ENCODE data around the gene AIF1L.
"Not testable (repeated sequence)": the region's sequence is repeated elsewhere in the genome, so short reads cannot be mapped to it uniquely, and the experiment has no call there.

The AIF1L gene

DNA sequence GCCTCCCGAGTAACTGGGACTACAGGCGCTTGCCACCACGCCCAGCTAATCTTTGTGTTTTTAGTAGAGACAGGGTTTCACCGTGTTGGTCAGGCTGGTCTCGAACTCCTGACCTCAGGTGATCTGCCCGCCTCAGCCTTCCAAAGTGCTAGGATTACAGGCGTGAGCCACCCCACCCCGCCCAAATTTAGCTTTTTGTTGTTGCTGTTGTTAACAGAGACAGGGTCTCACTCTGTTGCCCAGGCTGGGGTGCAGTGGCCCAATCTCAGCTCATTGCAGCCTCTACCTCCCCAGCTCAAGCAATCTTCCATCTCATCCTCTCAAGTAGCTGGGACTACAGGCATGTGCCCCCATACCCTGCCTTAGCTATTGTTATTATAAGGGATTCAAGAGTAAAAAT is 3.5 kb downstream of the AIF1L start:
- DNase-seq: not testable (repeated sequence)

DNA sequence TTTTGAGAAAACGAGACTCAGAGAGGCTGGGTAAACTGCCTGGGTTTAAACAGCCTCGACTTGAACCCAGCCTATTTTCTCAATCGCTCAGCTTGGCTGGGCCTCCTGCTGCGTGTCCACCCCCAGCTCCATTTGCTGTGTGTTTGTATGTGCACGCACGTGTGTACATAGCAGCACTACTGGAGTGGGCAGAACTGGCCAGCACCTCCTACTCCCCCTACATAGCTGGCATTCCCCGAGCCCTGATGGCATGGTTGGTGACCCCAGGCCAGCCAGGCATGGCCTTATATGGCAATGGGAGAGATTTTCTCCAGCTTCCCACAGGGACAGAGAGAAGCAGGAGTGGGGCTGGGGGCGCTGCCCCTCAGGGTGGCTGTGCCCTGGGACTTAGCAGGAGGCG is 4.1 kb downstream of the AIF1L start:
- no peak for DNase-seq

DNA sequence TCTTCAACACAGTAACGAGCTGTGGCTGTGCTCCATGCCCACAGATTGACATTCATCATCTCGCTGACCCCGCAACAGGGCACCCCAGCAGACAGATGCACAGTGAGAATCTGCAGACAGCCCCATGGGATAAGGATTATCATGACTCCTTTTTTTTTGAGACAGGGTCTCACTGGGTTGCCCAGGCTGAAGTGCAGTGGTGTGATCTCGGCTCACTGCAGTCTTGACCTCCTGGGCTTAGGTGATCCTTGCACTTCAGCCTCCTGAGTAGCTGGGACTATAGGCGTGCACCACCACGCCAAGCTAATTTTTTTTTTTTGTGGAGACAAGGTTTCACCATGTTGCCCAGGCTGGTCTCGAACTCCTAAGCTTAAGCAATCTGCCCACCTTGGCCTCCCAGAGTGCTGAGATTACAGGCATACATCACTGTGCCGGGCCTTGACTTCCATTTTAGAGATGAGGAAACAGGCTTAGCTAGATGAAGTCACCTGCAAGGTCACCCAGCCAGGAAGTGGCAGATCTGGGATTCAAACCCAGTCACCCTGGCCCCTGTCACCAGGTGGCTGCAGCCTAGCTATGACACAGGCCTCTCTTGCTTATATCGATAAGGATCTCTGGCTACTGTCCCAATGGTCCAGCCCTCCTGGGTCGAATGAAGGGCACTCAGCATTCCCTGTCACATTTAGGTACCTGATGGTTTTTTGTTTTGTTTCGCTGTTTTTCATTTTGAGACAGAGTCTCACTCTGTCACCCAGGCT is 5.1 kb downstream of the AIF1L start:
- no peak for DNase-seq

DNA sequence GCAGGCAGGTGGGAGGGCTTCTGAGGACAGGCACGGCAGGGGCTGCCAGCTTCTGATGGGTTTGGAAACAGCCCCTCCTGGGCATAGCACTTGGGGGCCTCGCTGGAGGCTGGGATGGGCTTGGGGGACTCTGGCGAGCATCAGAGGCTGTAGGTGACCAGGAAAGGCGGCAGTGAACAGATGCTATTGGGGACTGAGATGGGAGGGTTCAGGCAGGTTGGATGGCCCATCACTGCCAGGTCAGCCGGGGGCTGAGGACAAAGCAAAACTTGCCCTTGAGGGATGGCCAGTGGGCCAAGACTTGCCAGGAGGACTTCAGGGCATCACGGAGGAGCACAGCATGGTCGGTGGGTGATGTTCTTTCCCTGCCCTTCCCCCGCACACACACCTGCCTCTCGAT is 6.7 kb downstream of the AIF1L start:
- no peak for DNase-seq

DNA sequence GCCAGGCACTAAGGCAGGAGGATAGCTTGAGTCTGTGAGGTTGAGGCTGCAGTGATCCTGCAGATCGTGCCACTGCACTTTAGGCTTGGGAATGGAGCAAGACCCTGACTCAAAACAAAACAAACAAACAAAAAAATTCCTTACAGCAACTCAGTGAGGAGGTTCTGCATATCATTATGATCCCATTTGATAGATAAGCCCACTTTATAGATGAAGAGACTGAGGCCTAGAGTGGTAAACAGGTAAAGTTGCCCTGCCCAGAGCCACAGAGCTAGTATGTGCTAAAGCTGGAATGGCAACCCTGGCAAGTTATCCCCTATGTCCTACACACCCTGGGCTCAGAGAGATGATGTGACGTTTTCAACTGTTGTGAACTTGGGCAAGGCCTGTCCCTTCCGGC is 7.2 kb downstream of the AIF1L start:
- no peak for DNase-seq

DNA sequence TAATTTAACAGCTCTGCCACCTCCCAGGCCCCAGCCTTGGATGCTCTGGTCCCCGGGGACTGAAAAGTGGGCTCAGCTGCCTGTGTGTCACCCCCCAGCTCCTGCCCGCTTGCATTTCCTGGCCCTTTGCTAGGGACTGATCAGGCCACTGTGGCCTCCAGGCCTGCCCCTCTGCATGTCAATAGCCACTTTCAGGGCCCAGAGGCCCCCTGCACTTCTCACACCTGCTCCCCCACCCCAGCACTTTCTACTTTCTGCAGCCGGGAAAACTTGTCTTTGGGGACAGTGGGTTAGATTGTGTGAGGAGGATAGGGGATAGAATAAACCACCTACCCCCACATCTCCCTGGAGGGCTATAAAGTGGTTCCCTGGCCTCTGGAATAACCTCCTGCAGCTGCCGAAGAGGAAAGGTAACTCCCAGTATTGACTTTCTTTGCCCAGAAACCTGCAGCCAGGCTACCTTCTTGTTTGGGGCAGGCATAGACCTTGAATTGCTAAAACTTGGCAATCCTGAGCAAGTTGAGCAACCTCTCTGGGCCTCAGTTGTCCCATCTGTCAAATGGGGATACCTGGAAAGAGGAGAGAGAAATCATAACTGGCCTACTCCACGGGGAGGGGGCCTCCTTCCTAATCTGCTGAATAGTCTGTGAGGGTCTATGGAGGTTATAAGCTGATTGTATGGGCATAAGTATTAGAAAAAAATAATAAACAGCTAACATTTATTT is 7.8 kb downstream of the AIF1L start:
- no peak for DNase-seq

DNA sequence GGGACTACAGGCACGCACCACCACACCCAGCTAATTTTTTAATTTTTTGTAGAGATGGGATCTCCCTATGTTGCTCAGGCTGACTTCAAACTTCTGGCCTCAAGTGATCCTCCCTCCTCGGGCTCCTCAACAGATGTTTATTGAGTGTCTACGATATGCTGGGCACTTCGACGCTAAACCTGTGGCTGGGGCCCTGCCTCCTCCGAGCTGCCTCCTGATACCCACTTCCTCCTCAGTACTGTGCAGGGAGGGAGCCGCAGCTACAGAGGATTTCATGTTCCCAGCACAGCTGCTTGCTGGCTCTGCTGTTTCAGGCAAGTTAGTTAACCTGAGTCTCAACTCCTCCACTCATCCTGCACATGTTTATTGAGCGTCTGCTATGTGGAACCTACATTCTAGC is 9.6 kb downstream of the AIF1L start:
- no peak for DNase-seq

DNA sequence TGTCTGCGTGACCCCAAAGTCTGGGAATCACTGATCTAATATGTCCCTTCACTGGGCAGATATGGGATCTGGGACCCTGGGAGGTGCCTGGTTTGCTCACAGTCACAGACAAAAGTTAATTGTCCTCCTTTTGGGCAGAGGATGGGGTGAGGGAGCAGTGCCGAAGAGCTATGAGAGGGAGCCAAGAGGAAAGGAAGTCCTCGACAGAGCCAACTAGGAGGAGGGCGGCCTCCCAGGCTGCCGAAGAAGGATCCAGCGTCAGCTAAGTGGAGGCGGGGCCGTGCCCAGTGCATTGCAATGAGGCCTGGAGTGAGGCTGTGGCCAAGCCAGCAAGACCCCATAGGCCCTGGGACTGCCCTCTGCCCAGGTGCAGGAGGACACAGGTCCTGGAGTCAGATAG is 11.4 kb downstream of the AIF1L start:
- no peak for DNase-seq

DNA sequence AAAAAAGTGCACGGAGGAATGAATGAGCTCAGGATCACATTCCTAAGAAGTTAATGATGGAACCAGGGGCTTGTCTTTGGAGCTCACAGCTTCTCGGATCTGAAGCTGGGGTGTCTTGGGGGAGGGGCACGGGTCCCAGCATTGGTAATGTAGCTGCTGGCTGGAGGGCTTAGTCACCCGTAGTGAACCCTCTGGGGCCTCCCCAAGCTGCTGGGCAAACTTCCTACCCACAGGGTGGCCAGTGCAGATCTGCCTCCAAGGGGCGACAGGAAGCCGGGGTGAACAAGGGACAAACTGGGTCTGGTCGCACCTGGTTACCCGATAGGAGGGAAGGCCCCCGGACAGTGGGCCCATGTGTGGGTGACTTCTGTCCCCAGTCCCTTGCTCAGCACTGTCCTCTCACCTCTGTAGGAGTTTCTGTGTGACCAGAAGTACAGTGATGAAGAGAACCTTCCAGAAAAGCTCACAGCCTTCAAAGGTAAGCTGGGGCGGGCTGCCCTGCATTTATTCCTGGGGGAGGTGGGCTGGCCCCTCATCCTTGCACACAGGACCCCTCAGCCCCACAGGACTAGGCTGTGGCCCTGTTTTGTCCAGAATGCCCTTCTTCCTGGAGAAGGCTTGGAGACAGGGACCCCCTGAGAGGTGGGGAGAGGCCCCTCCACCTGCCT is 15.0 kb downstream of the AIF1L start:
- no peak for DNase-seq

DNA sequence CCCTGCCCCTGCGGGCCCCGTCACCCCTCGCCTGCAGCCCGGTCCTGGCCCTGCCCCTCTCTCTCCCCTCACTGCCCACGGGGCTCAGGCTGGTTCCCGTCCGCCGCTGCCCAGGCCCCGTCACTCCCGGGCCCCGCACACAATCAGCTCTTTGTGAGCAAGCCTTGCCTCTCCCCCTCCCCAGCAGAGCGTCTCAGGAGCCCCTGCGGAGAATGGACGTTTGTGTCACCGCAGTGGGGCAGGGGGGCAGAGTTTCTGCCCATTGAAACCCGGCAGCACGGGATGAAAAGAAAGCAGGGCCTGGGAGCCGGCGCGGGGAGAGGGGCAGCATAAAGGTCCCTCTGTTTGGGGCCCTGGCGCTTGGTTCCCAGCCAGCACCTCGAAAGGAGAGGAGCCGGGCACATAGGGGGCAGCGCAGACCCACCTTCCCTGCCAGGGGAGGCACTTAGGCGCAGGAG is 15.6 kb downstream of the AIF1L start:
- no peak for DNase-seq

DNA sequence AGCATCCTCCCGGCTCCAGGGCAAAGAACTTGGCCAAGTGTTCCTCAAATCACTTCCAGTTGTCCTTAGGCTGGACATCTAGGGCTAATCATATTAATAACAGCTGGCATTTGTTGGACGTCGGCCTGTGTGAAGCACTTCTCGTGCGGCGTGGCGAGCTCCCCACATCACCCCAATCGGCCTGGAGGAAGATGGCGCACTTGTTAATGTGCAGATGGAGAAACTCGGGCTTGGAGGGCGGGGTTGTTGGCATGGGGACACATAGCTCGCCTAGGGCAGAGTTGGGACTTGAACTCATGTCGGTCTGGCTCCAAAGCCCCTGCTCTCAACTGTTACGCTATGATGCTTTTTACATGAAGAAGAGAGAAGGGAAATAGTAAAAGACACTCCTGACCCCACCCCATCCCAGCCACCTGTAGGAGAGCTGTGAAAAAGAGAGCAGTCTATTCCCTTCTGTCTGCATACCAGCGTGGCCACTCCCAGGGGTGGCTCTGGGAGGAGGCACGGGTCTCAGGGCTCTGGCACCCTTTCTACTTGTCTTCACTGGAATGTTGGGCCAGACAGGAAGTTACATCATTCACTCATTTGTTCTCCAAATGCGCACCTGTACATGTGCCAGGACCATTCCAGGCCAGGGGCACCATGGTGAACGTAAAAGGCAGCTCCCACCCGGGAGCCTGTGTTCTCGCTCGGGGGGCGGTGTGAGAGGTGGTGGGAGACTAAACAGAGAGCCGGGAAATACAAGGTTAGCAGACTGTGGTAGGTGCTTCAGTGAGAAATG is 16.2 kb downstream of the AIF1L start:
- DNase-seq: peak; percentile 12

DNA sequence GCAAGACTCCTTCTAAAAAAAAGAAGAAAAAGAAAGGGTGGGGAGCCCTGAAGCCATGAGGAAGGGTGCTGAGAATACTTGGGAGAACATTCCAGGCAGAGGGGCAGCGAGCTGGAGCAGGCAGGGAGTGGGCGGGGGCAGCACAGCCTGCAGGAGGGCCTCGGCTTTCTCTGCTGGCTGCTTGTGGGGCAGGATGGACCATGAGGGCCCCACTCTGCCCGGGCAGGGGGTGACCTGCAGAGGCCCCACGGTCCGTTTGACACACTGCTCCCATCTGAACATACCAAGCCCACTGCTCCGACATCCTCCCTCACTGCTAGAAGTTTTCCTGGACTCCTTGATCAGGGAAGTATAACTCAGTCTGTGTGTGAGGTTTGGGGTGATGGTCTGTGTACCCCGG is 17.3 kb downstream of the AIF1L start:
- DNase-seq: no peak

DNA sequence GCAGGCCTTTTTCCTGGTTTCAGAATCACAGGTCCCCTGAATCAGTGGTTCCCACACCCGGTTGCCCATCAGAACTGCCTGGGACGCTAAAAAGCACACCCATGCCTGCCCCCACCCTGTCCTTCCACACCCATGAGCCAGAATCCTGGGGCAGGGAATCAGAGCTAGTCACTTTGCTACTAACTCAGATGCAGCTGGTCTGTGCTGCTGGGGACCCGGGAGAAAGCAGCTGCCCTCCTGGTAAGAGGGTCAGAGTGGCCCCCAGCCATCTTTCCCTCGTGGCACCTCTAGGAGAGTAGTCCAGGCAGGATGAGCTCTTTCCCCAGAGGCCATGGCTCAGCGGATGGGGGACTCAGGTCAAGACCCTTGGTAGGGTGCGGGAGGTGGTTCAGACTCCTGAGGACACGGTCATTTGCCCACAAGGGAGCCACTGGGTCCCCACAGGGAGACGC is 17.8 kb downstream of the AIF1L start:
- no peak for DNase-seq

DNA sequence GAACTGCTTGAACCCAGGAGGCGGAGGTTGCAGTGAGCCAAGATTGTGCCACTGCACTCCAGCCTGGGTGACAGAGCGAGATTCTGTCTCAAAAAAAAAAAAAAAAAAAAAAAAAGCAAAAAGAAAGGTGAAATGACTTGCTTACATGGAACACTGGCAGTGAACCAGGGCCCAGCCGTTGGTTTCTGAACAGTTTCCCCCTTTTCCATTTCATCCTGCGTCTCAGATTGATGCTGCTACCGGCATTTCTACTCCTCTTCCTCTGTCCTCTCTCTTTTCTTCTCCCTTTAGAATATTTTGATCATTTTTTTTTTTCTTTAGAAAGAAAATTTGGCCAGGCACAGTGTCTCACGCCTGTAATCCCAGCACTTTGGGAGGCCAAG is 19.0 kb downstream of the AIF1L start:
- not testable (repeated sequence) for DNase-seq

DNA sequence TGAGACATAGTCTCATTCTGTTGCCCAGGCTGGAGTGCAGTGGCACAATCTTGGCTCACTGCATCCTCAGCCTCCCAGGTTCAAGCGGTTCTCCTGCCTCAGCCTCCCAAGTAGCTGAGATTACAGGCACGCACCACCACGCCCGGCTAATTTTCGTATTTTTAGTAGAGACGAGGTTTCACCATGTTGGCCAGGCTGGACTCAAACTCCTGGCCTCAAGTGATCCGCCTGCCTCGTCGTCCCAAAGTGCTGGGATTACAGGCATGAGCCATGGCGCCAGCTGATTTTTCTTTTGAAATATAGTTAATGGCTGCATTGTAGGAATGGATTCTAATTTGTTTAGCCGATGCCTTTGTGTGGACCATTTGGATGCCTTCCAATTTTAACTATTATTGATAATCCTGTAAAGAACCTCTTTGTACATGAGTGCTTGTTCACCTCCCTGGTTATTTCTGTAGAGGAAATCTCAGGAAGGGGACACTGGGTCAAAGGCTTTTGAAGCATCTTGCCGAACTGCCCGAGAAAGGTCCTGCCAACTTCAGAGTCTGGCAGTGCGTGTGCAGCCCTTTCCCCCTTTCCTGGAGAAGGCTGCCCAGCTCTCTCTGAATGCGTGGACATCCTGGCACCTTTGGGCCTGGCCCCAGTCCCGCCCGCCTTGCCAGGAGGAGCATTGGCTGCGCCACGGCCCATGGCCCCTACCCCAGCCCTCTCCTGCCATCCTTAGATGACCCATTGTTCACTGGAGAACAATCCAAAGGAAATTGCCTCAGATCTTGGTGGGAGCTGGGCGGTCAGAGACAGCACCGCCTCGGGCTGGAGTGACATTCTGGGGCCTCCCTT is 20.2 kb downstream of the AIF1L start:
- no peak for DNase-seq

DNA sequence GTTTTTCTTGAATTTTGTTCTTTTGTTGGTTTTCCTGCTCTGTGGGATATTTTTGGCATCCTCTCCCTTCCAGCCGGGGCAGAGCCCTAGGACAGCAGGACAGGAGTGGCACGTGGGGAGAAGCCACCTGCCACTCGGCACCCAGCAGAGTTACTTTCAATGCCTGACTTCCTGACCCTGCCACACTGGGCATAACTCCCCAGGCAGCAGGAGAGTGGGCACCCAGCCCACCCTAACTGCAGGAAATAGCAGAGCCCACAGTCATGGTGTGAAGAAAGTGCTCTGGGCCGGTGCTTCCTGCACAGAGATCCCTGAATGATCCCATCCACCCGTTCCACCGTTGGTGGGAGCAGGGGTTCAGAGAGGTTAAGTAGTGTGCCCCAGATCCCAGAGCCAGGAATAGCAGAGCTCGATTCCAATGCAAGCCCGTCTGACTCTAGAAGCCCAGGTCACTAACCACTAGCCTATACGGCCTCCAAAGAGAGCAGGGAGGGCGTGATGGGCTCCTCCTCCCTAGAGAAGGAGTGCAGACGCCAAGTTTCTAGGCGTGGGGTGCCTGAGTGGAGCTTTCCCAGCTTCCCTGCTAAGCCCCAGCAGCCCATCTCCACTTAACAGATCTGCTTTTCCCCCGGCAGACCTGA is 20.9 kb downstream of the AIF1L start:
- no peak for DNase-seq

DNA sequence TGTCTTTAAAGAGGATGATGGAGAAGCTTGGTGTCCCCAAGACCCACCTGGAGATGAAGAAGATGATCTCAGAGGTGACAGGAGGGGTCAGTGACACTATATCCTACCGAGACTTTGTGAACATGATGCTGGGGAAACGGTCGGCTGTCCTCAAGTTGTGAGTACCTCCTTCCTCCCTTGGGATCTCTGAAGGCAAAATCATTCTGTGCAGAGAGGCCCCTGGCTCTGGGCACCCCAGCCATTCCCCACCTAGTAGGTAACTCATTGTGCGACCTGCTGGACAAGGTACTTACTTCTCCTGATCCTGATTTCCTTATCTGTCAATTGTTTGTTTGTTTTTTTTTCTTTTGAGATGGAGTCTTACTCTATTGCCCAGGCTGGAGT is 21.4 kb downstream of the AIF1L start:
- no peak for DNase-seq

DNA sequence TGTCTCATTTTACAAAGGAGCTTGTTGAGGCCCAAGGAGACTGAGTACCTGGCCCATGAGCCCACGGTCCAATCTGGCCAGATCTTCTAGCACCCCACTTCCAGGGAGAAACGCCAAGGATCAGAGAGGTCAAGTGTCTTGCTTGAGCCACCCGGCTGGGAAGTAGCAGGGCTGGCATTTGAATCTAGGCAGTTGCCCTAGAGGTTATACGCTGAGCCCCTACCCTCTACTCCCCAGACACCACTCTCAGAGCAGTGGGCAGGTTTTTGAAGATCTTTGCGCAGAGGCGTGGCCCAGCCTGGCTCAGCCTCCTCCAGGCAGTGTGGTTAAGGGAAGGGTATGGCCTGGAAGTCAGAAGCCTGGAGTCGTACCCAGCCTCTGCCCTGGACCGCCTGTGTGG is 23.3 kb downstream of the AIF1L start:
- DNase-seq: no peak

DNA sequence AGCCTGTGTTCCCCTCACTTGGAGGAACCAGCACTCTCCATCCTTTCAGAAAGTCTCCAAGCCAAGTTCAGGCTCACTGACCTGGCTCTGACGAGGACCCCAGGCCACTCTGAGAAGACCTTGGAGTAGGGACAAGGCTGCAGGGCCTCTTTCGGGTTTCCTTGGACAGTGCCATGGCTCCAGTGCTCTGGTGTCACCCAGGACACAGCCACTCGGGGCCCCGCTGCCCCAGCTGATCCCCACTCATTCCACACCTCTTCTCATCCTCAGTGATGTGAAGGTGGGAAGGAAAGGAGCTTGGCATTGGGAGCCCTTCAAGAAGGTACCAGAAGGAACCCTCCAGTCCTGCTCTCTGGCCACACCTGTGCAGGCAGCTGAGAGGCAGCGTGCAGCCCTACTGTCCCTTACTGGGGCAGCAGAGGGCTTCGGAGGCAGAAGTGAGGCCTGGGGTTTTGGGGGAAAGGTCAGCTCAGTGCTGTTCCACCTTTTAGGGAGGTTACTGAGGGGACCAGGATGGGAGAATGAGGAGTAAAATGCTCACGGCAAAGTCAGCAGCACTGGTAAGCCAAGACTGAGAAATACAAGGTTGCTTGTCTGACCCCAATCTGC is 24.4 kb downstream of the AIF1L start:
- DNase-seq: no peak

DNA sequence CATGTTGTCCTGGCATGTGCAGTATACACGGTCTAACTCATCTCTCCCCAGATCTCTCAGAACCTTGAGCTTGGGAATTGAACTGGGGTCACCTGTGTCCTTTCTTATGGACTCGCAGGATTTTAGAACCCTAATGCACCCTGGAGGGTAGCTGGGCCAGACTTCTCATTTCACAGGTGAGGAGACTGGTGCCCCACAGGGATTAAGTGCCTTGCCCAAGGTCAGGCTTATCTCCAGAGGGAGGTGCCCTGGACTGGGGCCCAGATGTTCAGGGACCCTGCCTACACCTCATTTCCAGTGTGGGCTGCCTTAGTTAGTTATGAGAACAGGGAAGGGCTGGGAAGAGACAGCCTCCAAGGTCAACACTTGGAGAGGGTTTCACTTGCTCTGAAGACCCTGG is 25.0 kb downstream of the AIF1L start:
- DNase-seq: no peak

DNA sequence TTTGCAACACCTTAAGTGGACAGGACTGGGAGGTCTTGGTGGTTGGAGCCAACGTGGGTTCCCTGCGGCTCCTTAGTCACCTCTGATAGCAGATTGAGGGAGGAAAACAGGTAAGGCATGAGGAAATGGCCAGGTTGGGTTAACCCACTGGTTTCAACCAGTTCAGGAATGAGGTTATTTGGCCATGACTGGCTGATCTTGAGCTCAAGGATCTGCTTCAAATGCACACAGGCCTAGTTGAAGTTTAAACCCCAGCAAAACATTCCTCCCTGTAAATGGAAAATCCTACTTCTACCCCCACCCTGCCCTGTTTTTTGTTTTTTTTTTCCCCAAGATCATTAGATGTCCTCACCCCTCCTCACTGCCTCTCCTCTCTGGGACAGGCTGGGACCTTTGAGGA is 25.8 kb downstream of the AIF1L start:
- DNase-seq: no peak

DNA sequence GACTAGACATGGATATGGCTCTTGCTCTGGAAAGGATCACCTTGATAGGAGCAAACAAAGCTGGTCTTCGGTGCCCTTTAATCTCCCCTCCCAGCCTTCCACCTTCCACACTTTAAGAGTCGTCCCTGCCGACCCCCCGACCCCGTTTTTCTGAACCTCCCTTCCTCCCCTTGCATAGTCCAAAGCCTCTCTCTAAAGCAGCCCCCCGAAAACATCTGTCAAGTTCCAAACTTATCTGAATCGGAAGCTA is 28.6 kb downstream of the AIF1L start:
- DNase-seq: no peak
